ENCODE data around the gene BAHD1. TPM values are rescaled to one million over a fixed set of nuclear protein-coding genes. Genes with fewer than 3 reads are reported as not detected.
A peak's percentile ranks its signal among the peaks of the same experiment; 100 is the strongest.

Gene BAHD1
- total RNA-seq, 1 donor from 2014 or later, result 13.6 TPM

GRCh38 chr15:40467261-40467615, 26.5 kb downstream of the BAHD1 start:
- no peak for DNase-seq

- no peak for DNase-seq
These were observed 28.2 kb downstream of the BAHD1 start for GRCh38 chr15:40468898-40469331.

- no peak for DNase-seq
These were observed 29.1 kb downstream of the BAHD1 start for GRCh38 chr15:40469776-40470390.

GRCh38 chr15:40470423-40471104, 29.8 kb downstream of the BAHD1 start, which contains the start of gene CHST14:
Gene CHST14, plus strand, starts transcription at chr15:40470984. Its CDS starts 230 bp downstream, at chr15:40471214.
- DNase-seq, result peak; percentile 87

- DNase-seq, result peak; percentile 74
These were observed 30.5 kb downstream of the BAHD1 start for GRCh38 chr15:40471105-40471807.

GRCh38 chr15:40471808-40472150, 31.0 kb downstream of the BAHD1 start:
- DNase-seq, result peak; percentile 32

- peak; percentile 57 for DNase-seq
These were observed 31.5 kb downstream of the BAHD1 start for GRCh38 chr15:40472171-40472727.

- no peak for DNase-seq
These were observed 33.8 kb downstream of the BAHD1 start for GRCh38 chr15:40474581-40474980.

GRCh38 chr15:40477642-40478327, 37.0 kb downstream of the BAHD1 start:
- DNase-seq, result peak; percentile 17

GRCh38 chr15:40479024-40479423, 38.3 kb downstream of the BAHD1 start:
- no peak for DNase-seq

GRCh38 chr15:40481341-40482074, 40.8 kb downstream of the BAHD1 start:
- peak; percentile 54 for DNase-seq

- DNase-seq, result no peak
These were observed 43.2 kb downstream of the BAHD1 start for GRCh38 chr15:40483919-40484318.

GRCh38 chr15:40486066-40486770, 45.5 kb downstream of the BAHD1 start:
- no peak for DNase-seq

- DNase-seq, result no peak
These were observed 47.3 kb downstream of the BAHD1 start for GRCh38 chr15:40487816-40488682.

- DNase-seq, result no peak
These were observed 48.8 kb downstream of the BAHD1 start for GRCh38 chr15:40489274-40490175.

- no peak for DNase-seq
These were observed 52.5 kb downstream of the BAHD1 start for GRCh38 chr15:40493089-40493840.

- no peak for DNase-seq
These were observed 54.8 kb downstream of the BAHD1 start for GRCh38 chr15:40495516-40495915.

GRCh38 chr15:40498418-40498817, 57.7 kb downstream of the BAHD1 start:
- no peak for DNase-seq
